HG02870 (cell line): ENCODE data around the gene SCARB1.

Experiments used
- ATAC-seq: cut with Tn5 transposase; IDR thresholded peaks from one replicate; pipeline ENCODE4 v1.9.1; 2021; ENCODE audit warnings: mild to moderate bottlenecking, moderate library complexity; ENCODE audit not compliant: unreplicated experiment

Gene SCARB1

DNA sequence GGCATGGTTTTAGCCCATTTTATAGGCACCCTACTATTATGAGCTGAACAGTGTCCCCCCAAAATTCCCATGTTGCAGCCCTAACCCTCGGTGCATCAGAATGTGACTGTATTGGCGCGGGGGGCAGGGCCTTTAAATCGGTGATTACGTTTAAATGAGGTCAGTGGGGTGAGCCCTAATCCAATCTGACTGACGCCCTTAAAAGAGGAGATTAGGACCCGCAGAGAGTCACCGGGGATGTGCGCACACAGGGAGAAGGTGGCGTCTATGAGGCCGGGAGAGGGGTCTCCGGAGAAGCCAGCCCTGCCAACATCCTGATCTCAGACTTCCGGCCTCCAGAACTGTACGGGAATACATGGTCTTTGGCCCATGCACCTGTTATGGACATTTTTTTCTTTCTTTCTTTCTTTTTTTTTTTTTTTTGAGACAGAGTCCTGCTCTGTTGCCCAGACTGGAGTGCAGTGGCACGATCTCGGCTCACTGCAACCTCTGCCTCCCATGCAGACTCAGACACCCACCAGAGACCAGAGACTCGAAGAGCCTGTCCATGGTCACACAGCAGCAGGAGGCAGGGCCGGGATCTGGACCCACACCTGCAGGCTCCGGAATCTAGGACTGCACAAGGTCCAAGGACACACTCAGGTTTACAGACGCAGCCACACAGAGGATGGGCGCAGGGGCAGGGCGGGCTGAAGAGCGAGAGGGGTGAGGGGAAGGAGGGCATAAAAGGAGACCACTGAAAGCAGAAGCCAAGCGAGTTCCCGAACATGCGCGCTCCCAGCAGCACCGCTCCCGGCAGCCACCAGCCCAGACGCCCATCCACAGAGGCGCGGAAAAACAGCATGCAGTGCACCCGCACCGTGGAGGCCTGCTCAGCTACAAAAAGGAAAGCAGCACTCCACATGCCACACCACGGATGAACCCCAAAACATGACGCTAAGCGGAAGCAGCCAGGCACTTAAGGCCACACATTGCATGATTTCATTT is 19.0 kb downstream of the SCARB1 start:
- ATAC-seq: no peak

DNA sequence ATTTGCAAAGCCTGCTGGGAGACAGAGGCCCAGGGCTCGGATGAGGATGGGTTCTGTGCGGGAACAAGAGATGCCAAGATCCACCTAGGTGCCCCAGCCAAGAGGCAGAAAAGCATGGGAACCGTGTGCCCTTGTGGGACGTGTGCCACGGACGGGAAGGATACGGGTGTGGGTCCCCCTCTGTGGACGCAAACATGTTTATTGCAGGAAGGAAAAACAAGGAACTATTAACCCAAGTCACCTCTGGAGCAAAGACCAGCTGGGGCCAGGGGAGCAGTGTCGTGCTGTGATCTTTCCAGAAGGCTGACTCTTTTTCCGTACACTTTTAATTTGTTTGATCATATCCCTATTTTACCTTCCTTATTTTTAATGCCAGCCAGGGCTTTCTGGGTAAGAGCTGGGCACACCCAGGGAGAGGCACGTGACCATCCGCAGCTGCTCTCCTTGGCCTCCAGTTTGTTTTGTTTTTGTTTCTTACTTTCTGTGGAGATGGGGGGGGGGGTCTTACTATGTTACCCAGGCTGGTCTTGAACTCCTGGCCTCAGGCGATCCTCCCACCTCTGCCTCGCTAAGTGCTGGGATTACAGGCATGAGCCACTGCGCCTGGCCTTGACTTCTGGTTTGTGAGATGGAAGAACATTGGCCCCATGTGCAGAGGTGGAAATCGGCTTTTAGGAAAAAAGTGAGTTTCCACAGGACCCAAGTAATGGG is 20.7 kb downstream of the SCARB1 start:
- no peak for ATAC-seq

DNA sequence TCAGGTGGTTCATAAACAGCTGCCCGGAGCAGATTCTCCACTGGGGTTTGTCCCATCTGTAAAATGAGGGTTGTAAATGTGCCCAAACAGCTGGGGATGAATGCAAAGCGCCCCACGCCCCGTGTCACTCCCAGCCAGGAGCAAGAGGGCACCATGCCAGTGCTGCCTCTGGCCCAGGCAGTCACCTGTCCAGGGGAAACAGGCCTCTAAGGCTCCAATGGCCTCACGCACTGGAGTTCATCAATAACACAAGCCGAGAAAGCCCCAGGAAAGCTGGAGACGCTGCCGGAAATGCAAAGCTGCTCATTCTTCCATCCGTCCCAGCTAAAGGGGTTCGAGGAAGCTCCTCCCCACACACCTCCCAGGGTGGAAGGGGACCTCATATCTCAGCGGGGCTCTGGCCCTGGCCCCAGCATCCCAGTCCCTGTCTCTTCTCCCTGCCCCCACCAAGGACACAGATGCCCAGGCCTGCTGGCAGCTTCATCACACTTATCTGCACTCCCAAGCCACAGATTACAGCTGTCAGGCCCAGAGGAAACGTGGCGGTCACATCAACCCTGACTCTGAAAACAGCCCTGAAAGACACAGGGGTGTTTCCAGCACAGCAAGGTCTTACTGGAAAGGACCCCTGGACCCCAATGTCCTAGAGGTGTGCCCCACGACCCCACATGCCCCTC is 21.5 kb downstream of the SCARB1 start:
- ATAC-seq: no peak

DNA sequence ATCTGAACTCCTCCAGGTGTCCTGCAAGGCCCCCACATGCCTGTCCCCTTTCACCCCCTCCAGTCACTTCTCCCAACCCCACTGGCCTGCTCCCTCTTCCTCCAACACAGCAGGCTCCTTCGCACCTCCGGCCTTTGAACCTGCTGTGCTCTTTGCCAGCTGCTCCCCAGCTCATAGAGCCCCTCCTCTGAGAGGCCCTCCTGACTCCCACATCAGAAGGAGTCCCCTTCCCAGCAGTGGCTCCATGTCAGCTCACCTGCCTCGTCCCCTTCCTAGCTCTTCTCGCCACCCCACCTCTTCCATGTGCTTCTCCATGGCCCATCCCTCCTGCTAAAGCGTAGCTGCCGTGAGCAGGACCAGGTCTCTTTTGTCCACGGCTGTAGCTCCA is 22.1 kb downstream of the SCARB1 start:
- ATAC-seq: no peak

DNA sequence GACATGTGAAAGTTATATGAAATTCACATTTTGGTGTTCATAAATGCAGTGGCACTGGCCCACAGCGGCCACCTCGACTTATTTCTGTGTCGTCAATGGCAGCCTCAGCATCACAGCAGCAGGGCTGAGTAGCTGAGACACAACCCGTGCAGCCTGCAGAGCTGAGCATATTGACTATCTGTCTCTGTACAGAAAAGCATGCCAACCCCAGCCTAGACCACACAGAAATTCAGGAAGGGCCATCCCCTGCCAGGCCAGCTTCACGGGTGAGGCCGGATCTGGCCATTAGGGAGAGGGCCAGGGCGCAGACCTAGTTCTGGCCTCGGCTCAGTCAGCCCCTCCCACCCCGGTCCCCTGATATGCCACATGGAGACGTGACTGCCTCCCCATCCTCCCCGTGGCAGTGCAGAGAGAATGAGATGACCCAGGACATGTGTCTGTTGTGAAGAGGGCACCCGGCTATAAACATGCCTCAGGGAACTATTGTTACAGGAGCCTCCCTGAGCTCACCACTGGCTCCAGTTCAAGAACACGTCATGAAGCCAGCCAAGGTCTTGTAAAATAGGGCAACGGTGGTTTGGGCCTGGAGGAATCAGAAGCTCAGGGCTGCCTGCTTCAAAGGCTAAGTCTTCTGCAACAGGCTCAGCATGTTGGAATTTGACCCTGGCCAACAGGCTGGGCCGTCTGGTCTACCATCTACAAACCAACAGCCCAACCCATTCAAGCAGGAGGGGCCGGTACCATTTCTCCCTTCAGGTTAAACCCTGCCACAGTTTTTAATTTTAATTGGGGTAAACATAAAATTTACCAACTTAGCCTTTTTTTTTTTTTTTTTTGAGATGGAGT is 25.5 kb downstream of the SCARB1 start:
- no peak for ATAC-seq

DNA sequence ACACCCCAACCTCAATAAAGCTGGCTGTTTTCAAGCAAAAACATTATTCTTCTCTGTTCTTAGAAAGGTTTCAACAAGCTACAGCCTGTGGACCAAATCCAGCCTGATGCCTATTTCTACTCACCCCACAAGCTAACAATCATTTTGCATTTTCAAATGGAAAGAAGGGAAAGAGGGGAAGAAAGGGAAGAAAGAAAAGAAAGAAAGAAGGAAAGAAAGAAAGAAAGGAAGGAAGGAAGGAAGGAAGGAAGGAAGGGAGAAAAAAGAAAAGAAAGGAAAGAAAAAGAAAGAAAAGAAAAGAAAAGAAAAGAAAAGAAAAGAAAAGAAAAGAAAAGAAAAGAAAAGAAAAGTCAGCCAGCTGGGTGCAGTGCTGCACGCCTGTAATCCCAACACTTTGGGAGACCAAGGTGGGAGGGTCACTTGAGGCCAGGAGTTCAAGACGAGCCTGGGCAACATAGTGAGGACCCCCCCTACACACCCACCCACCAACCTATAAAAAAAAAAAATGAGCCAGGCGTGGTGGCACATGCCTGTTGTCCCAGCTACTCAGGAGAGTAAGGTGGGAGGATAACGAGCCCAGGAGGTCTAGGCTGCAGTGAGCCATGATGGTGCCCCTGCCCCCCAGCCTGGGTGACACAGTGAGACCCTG is 26.3 kb downstream of the SCARB1 start:
- no peak for ATAC-seq

DNA sequence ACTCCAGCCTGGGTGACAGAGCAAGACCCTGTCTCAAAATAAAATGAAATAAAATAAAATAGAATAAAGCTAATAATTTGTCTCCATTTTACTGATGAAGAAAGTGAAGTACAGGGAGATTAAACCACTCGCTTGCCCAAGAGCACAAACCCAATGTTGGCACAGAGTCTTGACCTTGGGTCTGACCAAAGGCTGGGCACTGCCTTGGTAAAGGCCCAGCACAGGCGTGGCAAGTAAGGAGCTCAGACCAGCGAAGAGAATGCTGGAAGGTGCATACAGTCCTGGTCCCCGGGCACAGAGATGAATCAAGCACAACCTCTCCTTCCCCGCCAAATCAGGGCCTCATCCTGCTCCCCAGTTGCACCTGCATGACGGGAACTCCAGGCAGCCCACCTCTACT is 26.9 kb downstream of the SCARB1 start:
- ATAC-seq: no peak

DNA sequence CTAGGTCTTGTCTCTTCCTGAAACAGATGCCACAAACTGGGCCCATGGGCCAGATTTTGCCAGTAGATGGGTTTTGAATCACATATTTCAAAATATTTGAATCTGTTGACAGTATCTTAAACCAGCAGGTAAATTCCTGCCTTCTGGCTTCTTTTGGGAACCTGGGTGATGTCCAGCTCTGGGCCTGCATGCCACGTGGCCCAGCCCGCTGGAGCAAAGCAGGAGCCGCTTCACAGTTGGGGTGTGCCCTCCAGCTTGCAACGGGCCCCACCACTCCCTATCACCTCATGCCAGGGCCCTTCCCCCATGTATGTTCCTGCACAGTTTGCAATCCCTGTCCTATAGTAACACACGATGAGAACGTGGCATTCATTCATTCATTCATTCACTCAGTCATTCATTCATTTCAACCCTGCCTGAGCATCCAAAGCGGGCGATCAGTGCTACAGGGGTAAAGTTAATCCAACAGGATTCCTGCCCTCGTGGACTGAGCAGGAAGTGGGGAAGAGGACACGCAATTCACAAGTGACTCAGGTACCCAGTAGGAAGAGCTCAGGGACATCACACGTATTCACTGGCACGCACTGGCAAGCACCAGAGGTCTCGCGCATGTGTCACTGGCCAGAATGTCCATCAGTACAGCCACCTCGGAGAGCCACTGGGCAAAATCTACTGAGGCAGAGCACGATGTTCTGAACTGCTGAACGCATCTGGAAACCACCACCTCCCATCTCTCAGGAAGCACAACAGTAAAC is 27.8 kb downstream of the SCARB1 start:
- ATAC-seq: no peak

DNA sequence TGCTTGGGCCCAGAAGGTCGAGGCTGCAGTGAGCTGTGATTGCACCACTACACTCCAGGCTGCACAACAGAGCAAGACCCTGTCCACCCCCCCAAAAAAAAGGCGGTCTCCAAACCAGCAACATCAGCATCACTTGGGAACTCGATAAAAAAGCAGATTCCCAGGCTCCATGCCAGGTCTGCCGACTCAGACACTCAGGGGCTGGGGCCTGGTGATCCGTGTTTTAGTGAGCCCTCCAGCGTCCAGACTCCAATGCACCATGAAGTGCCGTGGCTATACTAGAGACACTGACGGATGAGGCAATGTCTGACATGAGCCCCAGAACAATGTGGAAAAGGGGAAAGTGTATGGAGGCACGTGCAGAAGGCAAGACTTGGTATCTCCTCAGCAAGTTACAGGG is 28.8 kb downstream of the SCARB1 start:
- no peak for ATAC-seq

DNA sequence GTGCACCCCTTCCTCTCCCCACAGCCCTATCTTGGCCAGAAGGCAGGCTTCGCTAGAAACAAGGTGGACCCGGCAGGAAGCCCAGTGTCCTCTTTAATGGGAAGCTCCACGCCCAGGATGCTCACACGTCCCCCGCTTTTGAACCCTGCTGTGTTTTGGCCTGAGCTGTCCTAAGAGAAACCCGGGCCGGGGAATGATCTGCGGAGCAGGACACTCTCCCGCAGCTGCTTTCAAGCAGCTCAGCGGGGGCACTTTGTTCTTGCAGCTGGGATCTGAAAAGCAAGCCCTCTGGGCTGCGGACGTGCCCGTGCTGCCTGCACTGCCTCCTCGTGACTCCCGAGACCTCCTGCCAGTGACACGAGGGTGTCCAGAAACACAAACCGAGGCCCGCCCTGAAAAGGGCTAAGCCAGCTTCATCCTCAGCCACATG is 30.0 kb downstream of the SCARB1 start:
- ATAC-seq: no peak

DNA sequence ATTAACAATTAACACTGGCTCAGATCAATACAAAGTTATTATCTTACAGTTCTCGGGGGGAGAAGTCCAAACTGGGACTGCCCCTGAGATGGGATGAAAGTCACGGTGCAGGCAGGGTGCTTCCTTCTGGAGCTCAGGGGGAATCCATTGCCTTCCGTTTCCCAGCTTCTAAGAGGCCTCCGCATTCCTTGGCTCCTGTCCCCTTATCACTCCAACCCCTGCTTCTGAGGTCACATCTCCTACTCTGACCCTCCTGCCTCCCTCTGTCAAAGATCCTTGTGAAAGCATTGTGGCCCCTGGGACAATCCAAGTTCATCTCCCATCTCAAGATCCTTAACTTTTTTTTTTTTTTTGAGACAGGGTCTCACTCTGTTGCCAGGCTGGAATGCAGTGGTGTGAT is 30.8 kb downstream of the SCARB1 start:
- no peak for ATAC-seq

DNA sequence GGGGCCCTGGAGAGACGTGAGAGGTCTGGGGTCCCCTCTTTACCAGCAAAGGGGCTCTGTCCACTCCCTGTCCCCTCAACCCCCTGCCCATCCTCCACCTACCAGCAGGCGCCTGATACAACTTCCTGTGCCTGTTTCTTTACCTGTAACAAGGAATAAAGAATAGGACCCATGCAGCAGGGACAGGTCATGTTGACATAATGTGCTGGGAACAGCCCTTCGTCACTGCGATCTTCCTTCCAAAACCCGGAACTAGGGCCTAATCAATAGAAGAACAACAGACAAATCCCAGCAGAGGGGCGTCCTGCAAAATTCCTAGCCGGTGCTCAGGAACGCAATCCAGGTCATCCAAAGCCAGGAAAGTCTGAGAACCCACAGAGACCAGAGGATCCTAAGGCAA is 32.1 kb downstream of the SCARB1 start:
- ATAC-seq: no peak

DNA sequence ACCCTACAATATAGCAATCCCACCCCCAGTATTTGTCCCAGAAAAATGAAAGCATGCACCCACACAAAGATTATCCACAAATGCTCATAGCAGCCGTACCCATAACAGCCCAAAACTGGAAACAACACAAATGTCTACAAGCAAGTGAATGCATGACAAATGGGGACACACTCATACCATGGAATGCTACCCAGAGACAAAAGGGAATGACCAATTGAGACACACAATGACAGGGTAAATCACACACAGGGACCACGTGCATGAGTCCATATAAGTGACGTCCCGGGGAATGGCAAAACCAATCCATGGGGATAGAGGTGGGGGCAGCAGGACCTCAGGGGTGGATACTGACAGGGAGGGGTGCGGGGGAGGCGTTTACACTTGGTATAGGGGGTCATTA is 33.4 kb downstream of the SCARB1 start:
- no peak for ATAC-seq

DNA sequence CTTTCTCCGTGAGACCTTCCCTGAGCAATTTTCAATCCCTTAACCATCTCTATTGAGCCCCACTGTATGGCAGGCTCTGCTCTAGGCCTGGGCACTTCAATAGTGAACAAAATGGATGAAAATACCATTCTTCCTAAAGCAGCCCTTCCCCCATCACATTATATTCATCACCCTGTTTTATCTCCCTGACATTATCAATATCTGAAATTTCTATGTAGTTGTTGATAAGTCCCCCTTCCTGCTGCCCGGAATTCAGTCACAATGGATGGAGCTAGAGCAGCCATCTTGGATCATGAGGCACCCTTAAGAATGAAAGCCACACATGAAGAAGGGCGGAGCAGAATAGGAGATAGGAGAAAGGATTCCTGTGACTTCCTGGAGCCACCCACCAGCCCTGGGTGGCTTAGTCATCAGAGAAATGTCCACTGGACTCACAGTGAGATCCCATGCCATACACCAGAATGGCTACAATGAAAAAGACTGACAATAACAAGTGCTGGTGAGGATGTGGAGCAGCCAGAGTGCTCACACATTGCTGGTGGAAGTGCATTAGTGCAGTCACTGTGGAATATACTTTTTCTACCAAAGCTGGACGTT is 33.9 kb downstream of the SCARB1 start:
- no peak for ATAC-seq

DNA sequence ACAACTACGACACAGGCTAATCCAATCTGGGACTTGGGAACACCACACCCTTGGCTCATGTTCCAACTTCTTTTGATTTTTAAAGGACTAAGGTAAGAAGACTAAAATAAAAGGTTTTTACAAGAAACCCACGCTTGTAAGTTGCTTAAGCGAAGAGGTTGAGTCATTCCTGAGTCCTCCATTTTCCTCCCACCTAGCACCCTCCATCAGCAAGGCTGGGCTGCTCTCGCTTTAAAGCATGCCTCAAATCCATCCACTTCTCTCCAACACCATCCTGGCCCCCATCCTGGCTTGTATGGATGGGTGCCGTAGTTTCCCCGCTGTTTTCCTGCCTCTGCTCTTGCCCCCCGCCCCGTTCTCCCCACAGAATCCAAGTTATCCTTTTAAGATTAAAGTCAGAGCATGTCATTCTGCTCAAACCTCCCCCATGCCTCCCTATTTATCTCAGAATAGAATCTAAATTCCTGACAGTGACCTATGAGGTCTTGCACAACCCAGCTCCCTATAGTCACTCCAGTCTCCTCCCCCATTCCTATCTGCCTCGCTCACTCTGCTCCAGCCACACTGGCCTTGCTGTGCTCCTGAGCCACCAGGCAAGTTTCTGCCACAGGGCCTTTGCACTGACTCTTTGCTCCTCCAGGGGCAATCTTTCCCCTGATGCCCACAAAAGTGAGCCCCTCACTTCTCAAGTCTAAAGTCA is 34.5 kb downstream of the SCARB1 start:
- no peak for ATAC-seq

DNA sequence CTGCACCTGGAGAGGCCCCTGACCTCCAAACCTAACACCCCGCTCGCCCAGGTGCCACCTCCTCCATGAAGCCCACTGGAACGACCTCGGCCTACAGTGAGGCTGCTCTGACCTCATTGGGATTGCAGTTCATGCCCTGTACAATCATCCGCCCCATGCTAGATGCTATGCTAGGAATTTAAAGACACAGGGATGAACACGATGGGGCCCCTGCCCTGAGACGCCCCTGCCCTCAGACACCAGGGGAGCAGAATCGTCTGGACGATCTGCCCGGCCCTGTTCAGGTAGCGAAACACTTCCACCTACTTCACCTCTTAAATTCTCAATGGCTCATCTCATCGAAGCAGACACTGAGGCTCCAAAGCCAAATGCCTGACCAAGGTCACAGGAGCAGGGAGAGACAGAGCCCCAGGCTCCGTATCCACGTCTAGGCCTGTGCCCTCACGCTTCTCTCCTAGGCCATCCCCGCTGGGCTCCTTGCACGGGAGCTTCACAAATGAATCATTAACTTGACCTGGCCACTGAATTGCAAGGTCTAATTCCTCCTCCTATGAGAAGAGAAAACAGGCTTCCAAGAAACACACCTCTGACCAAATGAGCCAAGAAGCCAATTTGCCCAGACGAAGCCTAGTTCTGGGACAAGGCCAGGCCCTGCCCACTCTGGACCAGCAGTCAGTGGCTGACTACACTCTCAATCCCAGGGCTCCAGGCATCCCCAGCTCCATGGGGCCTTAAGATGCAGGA is 35.2 kb downstream of the SCARB1 start:
- ATAC-seq: no peak

DNA sequence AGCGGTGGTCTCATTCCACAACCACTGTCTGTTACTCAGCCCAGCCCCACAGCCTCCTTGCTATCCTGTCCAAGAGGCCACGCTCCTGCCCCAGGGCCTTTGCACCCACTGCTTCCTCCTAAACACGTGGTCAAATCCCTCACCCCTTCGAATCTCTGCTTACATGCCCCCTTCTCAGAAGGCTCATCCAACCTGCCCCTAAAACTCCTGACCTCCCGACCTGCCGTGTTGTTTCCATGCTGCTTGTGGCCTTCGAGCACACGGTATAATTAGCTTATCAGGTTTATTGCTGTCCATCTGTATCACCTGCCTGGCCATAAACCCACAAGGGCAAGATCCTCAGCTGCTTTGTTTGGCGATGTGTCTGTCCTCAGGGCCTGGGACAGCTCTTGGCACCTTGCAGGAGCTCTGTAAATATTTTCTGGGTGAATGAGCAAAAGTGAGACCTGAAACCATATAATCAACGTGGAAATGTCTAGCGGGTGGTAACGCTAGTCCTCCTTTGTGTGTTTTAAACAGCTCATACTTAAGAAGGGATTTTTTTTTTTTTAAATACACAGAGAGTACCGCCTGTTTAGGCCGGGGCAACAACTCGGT is 36.0 kb downstream of the SCARB1 start:
- ATAC-seq: no peak
